Stimulated activated CD8-positive, alpha-beta memory T cell treated with anti-CD3 and anti-CD28 coated beads, Interleukin-12 subunit alpha, Interleukin-12 subunit beta, amount 100 ng/mL, for 24 hours (primary cell): ENCODE data around the gene UPK1B.
"Not testable (repeated sequence)": the region's sequence is repeated elsewhere in the genome, so short reads cannot be mapped to it uniquely, and the experiment has no call there.

ENCODE experiments used
- DNase-seq: peaks from one replicate; pipeline ENCODE4 v3.0.0-alpha.2; 2020; ENCODE audit errors: extremely low read depth

Gene UPK1B

DNA sequence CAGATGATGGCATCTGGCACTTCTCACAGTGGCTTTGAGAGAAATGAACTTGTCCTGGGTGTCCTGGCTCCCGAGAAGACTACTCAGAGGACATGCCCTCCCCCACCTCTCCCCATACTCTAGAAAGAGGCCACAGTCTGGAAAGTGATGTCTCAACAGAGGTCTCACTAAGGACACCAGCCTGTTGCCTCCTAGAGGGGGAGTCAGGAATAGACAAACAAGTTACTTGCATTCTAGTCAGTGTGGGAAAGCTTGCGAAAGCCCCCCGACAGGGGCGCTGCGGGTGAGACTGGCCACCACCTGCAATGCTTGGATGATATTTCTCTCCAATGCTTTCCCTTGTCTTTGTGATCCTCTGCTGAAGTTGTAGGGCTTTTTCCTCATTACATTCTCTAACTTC is 50.1 kb downstream of the UPK1B start:
- DNase-seq = no peak

DNA sequence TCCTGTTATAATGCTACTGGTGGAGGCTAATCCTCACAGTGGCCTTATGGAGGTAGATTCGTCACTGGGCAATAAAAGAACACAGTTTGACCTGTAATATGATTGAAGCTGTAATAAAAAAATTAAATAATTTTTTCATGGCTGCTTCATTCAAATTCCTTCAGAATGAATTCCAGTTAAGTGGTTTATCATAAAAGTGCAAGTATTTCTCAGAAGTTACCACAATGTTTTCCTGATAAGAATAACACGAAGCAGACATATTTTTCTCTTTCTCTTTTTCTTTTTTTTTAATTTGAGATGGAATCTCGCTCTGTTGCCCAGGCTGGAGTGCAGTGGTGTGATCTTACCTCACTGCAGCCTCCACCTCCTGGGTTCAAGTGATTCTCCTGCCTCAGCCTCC is 51.7 kb downstream of the UPK1B start:
- no peak for DNase-seq

DNA sequence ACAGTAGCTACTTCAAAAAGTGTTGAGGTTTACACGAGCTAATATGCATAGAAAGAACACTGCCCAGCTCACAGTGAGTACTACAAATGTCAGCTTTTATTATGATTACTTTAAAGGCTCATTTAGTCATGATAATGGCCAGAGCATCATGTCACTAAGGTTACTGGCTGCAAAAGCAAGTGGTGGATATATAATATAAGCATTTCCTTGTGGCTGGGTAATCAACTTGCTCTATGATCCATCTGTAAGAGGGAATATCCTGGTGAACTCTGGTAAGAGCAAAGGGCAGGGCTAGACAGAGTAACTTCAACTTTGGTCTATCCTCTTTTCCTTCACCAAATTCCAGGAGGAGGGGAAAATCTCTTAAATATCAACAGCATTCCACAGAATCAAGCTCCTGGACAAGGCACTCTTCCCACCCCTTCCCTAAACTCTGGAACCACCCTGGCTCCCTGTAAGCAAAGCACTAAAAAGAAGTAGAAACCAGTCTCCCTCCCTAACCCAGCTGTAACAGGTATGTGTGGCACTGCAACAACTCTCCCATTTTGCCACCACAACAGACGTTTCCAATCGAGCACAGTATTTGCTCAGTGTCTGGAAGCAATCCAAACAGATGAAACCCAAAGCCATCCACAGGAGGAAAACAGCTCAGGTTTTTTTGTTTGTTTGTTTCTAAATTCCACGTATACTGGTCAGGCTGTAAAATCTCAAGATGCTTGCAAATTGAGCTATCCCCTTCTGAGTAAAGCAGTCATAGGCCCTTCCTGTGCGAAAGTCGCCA is 53.9 kb downstream of the UPK1B start:
- no peak for DNase-seq

DNA sequence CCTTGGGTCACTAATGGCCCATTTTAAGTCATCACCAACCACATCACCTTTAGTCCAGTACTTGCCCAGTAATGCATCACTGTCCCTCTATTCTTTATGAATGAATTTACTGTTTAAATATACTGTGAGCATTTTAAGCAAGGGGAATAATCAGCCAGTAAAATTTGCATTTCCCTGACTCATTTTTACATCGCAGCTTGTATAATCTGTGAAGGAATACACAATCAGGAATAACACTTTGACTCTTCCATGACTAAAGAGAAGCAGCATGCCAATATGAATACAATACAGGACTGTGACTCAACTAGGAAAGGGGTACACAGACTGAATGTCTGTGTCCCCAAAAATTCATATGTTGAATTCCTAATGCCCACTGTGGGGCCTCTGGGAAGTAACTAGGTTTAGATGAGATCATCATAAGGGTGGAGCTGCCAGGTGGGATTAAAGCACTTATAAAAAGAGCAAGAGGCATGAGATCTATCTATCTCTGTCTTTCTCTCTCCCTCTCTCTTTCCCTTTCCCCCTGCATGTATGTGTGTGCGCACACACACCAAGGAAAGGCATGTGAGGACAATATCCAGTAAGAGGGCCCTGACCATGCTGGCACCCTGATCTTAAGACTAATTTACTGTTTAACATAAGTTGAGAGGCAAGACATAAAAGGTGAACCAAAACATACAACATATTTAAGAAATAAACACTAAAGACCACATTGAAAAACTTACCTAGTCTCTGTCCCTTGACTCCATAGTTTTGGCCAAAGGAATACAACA is 55.2 kb downstream of the UPK1B start:
- no peak for DNase-seq

DNA sequence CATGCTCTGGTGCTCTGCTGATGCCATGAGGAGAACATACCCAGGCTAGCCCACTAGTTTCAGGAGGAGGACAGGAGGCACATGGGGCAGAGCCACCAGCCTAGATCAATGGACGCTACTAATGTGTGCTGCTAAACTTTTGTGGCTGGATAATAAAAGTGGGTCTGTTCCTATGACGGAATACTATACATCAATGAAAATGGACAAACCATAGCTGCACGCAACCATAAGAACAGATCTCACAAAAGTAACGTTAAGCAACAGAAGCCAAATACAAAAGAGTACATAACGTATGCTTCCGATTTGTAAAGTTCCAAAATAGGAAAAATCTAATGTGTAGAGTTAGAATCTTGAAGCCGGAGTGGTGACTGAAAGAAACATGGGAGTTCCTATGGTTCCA is 55.8 kb downstream of the UPK1B start:
- DNase-seq = no peak

DNA sequence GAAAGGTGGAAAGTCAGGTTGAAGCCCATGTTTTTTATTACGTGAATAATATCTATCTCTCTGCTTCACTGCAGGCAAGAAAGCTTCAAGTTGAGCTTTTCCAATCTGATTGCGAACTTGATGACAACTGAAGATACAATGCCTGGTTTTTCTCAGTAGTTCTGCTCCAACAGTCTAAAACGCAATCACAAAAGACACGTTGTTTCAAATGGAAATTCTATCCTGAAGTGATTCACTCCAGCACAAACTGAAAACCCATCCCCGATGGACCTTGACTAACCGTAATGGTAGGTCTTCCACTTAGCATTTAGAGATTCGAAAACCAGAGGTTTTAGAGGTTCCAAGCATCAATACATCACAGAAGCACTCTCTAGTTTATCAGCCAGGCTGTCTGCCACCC is 56.7 kb downstream of the UPK1B start:
- no peak for DNase-seq

DNA sequence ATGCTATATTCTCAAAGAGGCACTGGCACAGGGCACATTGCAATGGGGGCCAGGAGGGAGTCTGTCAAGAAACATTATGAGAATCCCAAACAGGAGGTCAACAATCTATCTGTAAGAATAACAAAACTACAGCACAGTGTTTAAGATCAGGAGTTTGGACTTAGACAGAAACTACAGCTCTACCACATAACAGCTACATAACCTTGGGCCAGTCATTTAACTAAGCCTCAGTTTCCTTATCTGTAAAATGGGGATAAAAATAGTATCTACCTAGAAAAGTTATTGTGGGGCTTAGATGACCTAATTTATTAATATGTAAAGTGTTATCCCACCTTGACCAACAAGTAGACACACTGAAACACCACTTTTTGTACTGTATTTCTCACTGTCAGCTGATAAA is 57.3 kb downstream of the UPK1B start:
- DNase-seq = no peak

DNA sequence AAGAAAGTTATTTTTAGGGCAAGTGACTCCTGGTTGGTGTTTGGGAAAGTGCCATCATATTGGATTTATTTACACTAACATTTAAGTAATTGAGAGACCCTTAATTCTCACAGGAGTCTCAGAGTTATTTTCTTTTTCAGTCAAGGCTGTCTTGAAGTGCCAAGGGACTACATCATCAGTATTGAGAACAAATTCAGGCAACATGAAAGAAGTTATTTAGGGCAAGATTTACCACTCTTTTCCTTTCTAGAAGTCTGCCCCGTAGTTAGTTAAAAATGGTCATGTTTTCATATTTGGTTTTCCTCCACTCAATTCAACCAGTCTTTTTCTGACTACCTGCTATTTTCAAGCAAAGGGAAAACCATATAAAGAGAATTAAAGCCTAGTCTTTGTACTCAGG is 61.2 kb downstream of the UPK1B start:
- DNase-seq = no peak

DNA sequence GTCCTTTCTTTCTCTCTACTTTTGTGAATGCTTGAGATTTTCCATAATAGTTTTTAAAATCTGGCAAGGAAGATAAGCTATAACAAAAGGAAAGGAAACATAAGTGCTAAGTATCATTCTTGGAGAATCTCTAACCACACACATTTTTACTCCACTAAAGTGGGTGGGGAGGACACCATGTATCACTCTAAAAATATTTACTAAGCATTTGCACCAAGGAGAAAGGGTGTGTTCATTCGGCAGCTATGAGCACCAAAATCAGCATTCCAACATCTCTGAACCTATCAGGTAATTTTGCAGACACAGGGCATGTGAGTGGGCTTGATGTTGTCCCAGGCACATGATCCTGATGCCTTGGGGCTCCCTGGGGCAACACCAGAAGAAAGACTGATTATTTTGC is 61.8 kb downstream of the UPK1B start:
- DNase-seq = no peak

DNA sequence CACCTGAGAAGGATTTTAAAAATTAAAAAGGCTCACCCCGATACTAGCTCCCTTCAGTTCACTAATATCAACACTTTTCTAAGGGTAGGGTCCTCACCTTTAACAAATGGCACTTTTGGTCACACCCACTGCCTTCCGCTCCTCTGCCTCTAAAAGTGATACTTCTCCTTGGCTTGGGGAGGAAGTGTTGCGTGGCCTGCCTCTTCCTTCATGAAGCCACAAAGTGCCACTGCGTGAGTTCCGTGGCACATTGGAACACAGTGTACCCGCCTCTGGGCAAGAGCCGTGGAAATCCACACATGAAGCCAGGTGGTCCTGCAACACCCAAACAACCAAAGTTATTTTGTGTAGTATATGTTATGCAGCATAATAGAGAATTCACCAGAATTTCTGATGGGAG is 63.4 kb downstream of the UPK1B start:
- DNase-seq = no peak

DNA sequence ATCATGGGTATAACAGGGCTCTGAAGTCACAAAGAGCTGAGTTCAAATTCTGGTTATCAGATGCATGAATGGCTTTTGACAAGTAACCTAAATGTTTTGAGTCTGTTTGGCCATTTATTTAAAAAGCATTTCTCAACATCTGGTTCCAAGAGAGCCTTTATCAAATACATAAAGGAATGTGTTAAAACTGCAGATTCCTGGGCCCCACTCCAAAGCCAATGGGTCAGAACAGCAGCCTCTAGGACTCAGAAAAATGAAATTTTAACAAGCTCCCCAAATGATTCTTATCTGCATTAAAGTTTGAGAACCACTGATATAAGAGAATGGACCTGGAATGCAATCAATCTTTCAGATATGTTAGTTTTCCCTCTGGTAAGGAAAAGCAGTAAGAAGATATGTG is 63.9 kb downstream of the UPK1B start:
- no peak for DNase-seq

DNA sequence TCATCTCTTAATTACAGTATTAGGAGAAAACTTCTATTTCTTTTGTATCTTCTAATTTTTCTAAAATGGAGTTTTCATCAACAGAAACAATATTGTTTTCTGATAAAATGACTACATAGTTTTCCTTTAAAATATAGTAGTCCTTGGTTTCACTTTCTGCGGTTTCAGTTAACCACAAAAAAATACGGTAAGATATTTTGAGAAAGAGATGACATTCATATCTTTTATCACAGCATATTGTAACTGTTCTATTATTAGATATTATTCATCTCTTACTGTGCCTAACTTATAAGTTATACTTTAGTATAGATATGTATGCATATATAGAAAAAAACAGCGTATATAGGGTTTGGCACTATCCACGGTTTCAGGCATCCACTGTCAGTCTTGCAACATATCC is 65.0 kb downstream of the UPK1B start:
- no peak for DNase-seq

DNA sequence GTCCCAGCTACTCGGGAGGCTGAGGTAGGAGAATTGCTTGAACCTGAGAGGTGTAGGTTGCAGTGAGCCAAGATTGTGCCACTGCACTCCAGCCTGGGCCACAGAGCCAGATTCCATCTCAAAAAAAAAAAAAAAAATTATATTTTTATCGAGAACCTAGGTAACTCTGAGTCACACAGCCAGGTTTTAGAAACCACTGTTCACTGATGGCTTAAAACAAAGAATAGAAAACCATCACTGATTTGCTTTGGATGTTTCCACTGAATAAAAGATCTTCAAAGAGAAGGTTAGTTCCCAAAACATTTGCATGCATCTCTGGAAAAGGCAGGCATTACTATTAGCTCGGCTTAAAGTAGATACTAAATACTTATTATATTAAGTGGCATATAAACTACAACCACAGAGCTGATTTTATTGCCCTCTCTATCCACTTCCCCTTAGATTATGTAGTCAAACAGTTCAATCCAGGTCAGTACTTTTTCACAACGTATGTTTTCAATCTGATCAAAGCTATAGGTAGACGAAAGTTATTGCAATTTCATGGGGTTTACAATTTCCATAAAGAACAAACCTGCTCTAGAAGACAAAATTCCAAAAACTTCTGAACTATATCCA is 65.9 kb downstream of the UPK1B start:
- no peak for DNase-seq

DNA sequence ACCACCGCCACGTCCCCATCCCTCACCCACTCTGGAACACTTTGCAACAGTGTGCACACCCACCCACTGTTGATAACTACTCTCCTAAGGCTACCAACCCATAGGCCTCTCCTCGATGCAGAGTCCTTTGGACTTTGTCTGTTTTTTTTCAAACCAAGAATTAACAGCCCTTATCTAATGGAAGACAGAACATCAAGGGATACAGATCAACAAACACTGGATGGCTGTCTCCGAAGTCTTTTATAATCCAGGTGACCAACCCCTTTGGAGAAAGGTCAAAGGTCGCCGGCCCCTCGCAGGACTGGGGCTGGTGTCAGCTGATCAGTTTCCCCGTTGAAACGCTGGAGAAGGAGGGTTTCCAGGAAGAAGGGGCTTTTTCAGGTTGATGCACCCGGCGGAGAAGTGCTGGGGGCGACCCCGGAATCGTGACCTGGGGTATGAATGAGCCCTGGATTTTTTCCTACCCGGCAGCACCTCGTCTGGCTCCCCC is 66.7 kb downstream of the UPK1B start:
- DNase-seq = no peak

DNA sequence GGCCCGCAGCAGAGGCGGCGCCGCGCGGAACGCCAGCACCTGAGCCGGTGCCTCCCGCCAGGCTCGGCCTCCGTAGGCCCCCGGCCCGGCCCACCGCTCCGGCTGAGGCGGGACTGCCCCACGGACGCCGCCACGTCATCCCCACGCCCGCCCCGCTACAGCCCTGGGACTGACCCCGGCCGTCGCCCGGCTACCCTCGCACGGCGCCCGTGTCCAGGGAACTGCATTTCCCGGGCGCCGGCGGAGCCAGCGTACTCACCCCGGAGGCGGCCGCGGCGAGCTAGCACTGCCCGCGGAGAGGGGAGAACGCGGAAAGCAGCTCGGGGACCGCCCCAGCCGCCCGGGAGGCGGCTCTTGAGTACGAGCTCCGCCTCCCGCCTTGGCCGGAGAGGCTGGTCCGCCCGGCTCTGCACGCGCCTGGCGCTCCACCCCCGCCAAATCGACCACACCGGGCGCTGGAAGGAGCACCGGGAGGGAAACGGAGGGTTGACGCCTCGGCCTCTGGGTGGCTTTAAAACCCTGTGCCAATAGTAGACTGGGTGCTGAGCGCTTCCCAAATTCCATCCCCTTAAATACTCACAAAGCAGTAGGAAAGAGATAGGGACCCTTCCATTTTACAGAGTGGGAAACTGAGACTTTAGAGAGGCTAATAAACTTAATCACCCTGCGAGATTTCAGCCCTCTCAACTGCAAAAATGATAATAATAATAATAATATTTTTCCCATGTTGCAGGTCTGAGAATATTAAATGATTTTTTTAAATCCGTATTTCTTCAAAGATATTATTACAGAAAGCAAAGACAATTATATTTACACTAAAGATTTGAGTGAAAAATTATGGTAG is 67.4 kb downstream of the UPK1B start, which contains the start of gene B4GALT4:
B4GALT4 (minus strand) TSS at position 288 of the 844 bp plus-strand sequence. CDS start 10,779 bp downstream, outside the sequence.
- peak; percentile 35 for DNase-seq

DNA sequence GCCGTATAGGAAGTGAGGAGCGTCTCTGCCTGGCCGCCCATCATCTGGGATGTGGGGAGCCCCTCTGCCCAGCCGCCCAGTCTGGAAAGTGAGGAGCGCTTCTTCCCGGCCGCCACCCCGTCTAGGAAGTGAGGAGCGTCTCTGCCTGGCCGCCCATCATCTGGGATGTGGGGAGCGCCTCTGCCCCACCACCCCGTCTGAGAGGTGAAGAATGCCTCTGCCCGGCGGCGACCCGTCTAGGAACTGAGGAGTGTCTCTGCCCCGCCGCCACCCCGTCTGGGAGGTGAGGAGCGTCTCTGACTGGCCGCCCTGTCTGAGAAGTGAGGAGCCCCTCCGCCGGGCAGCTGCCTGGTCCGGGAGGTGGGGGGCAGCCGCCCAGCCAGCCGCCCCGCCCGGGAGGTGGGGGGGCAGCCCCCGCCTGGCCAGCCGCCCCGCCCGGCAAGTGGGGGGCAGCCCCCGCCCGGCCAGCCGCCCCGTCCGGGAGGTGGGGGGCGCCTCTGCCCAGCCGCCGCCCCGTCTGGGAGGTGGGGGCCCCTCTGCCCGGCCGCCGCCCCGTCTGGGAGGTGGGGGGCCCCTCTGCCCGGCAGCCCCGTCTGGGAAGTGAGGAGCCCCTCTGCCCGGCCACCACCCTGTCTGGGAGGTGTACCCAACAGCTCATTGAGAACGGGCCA is 69.1 kb downstream of the UPK1B start:
- not testable (repeated sequence) for DNase-seq

DNA sequence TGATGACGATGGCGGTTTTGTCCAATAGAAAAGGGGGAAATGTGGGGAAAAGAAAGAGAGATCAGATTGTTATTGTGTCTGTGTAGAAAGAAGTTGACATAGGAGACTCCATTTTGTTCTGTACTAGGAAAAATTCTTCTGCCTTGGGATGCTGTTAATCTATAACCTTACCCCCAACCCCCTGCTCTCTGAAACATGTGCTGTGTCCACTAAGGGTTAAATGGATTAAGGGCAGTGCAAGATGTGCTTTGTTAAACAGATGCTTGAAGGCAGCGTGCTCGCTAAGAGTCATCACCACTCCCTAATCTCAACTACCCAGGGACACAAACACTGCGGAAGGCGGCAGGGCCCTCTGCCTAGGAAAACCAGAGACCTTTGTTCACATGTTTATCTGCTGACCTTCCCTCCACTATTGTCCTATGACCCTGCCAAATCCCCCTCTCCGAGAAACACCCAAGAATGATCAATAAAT is 69.7 kb downstream of the UPK1B start:
- DNase-seq = not testable (repeated sequence)

DNA sequence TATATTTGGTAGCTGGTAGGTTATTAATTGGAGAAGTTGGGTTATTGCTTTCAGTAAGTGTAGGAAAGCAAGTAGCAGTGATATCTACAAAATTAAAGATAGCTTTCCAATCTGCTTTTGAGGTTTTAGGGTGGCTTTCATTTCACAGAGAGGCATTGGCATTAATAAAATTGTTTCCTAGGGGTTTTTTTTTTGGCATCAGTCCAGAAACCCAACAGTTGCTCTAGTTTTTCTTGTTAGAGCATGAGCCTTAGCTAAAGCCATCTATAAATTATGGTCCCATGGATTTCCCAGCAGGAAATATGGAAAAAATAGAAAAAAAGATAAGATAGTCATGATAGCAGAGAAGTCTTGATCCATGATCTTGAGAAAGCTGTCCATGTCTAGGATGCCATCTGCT is 70.3 kb downstream of the UPK1B start:
- no peak for DNase-seq

DNA sequence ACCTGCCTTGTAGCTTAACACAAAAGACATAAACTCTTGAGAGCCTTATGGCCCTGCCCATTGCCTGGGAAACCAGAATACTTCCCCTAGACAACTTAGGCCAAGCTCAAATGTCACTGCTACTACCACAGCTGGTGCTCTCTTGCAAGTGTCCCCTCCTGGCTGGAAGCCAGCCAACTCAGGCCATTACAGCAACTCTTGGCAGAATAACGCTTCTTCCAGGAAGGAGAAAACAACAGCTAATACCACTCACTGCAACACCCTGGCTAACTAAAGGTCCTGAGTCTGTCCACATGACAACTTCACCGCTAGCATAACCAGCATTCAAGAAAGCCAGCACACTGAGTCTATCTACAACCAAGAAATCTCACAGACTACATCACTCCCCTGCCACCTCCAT is 72.4 kb downstream of the UPK1B start:
- DNase-seq = no peak
